ENCODE measurements around the gene ING2.

DNA sequence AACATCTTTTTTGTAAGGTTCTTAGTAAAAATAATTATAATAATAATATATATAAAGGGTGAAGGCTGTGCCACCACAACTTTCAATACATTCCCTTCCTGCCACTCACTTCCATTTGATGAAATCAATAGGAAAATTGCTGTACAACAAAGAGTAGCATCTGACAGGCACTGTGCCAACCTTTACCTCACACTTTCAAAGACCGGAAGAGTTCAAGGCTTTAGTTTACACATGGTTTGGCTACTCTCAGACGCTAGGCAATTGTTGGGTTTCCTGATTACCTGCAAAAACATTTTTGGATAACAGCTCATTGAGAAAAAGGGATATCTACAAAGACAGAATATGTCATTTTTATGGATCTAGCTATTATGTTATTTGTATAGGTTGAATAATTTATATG lies 5.5 kb upstream of the ING2 start:
- TF ChIP-seq RFX5 (IDR thresholded peaks at IDR 0.05; ENCODE audit: borderline replicate concordance, low read depth, low read length) (no peak), BRCA1 (IDR thresholded peaks at IDR 0.05; ENCODE audit: low read depth, low read length) (no peak), POLR2A (IDR thresholded peaks at IDR 0.05; ENCODE audit: control extremely low read depth in 1 of 2, low read depth in 2 of 2, low read length in 2 of 2) (no peak), CTCF (IDR thresholded peaks at IDR 0.05; ENCODE audit: control extremely low read depth in 1 of 3, insufficient read depth in 1 of 3, low read depth in 1 of 3, low read length in 3 of 3) (no peak), POLR2AphosphoS5 (IDR thresholded peaks at IDR 0.05; ENCODE audit: low read depth, low read length) (no peak), RBBP5 (IDR thresholded peaks at IDR 0.05; ENCODE audit: borderline replicate concordance, low read depth, low read length) (no peak), NANOG (IDR thresholded peaks at IDR 0.05; ENCODE audit: insufficient read depth, low read depth, low read length, poor library complexity, severe bottlenecking) (no peak), EGR1 (IDR thresholded peaks at IDR 0.05; ENCODE audit: borderline replicate concordance, low read depth, low read length) (no peak), EZH2 (IDR thresholded peaks at IDR 0.05; ENCODE audit: low read depth, low read length, severe bottlenecking) (no peak), GTF2F1 (IDR thresholded peaks at IDR 0.05; ENCODE audit: borderline replicate concordance, low read depth, low read length) (no peak), JUN (IDR thresholded peaks at IDR 0.05; ENCODE audit: low read depth, low read length) (no peak), KDM5A (IDR thresholded peaks at IDR 0.05; ENCODE audit: low read length) (no peak)
- TF ChIP-seq, protein P1, sequence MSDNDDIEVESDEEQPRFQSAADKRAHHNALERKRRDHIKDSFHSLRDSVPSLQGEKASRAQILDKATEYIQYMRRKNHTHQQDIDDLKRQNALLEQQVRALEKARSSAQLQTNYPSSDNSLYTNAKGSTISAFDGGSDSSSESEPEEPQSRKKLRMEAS (IDR thresholded peaks at IDR 0.05) = no peak

All from H1 (cell line).